Measurements from ENCODE around the gene B3GAT1.

GRCh38 chr11:134401825-134402809 is 9.9 kb downstream of the B3GAT1 start:
- TF ChIP-seq RAD21 (IDR thresholded peaks at IDR 0.05; ENCODE audit: low read depth) (no peak), SIN3A (IDR thresholded peaks at IDR 0.05; ENCODE audit: low read depth) (no peak)

All from HCT116 (cell line).